ENCODE measurements around the gene HCFC2.
A peak's percentile ranks its signal among the peaks of the same experiment; 100 is the strongest.

The HCFC2 gene

GRCh38 chr12:104042580-104042979 is 21.8 kb upstream of the HCFC2 start:
- no peaks in the 10 kb centered on the region for H3K9me3 ChIP-seq (ENCODE audit: control insufficient read depth, insufficient read depth, low read depth, low read length)
- H3K4me1 ChIP-seq (ENCODE audit: control insufficient read depth, insufficient read depth, low read length) = no peaks in the 10 kb centered on the region
- H3K4me3 ChIP-seq (ENCODE audit: low read depth, low read length) = no peak overlapping the region
- H3K27ac ChIP-seq (ENCODE audit: extremely low read depth, low read depth, low read length) = no peak overlapping the region
- no peaks in the 10 kb centered on the region for H3K36me3 ChIP-seq (ENCODE audit: control insufficient read depth in 2 of 2, insufficient read depth in 1 of 2, low read length in 2 of 2)
- TF ChIP-seq KLF10 (tag by site-specific recombination; IDR thresholded peaks at IDR 0.05) = no peak
- no peak for TF ChIP-seq ZNF202 (tag by site-specific recombination; IDR thresholded peaks at IDR 0.05; ENCODE audit: borderline replicate concordance)
- no peak for TF ChIP-seq ZNF366 (tag by site-specific recombination; conservative IDR thresholded peaks at IDR 0.05)
- no peak for TF ChIP-seq BCL11A (tag by site-specific recombination; IDR thresholded peaks at IDR 0.05; ENCODE audit: low read depth)
- no peak for TF ChIP-seq ZFP3 (tag by site-specific recombination; IDR thresholded peaks at IDR 0.05; ENCODE audit: low read depth)
- peak; percentile 61 for TF ChIP-seq REST (tag by site-specific recombination; IDR thresholded peaks at IDR 0.05)
- ChIA-PET CTCF (no interaction called here), POLR2A (no interaction called here)

GRCh38 chr12:104044158-104044557 is 20.2 kb upstream of the HCFC2 start:
- Histone ChIP-seq H3K4me3 (ENCODE audit: low read depth, low read length) (no peak overlapping the region), H3K27ac (ENCODE audit: extremely low read depth, low read depth, low read length) (no peak overlapping the region), H3K4me1 (ENCODE audit: control insufficient read depth, insufficient read depth, low read length) (no peaks in the 10 kb centered on the region; the same call in 1 of the 2 replicates), H3K9me3 (ENCODE audit: control insufficient read depth, insufficient read depth, low read depth, low read length) (no peaks in the 10 kb centered on the region), H3K36me3 (ENCODE audit: control insufficient read depth in 2 of 2, insufficient read depth in 1 of 2, low read length in 2 of 2) (no peaks in the 10 kb centered on the region)
- CTCF ChIA-PET = no interaction called here
- POLR2A ChIA-PET = no interaction called here
- no peak for TF ChIP-seq PRDM1 (tag by site-specific recombination; IDR thresholded peaks at IDR 0.05)
- no peak for TF ChIP-seq ZNF155 (tag by site-specific recombination; IDR thresholded peaks at IDR 0.05)
- no peak for TF ChIP-seq ZNF324 (tag by site-specific recombination; IDR thresholded peaks at IDR 0.05)
- no peak for TF ChIP-seq ZNF624 (tag by site-specific recombination; IDR thresholded peaks at IDR 0.05)
- TF ChIP-seq ZNF132 (tag by site-specific recombination; IDR thresholded peaks at IDR 0.05; ENCODE audit: borderline replicate concordance) = no peak
- TF ChIP-seq ZNF629 (tag by site-specific recombination; IDR thresholded peaks at IDR 0.05) = no peak
- TF ChIP-seq ZNF654 (tag by site-specific recombination; IDR thresholded peaks at IDR 0.05; ENCODE audit: low read depth) = no peak
- TF ChIP-seq ZNF670 (tag by site-specific recombination; IDR thresholded peaks at IDR 0.05; ENCODE audit: low read depth) = no peak
- no peak for TF ChIP-seq ZNF530 (tag by site-specific recombination; IDR thresholded peaks at IDR 0.05; ENCODE audit: low read depth)
- no peak for TF ChIP-seq ZBTB20 (tag by site-specific recombination; IDR thresholded peaks at IDR 0.05)
- no peak for TF ChIP-seq ZNF223 (tag by site-specific recombination; IDR thresholded peaks at IDR 0.05)
- TF ChIP-seq ZNF473 (tag by site-specific recombination; IDR thresholded peaks at IDR 0.05) = no peak
- TF ChIP-seq ZNF148 (tag by site-specific recombination; IDR thresholded peaks at IDR 0.05; ENCODE audit: borderline replicate concordance) = no peak
- TF ChIP-seq ZNF518A (tag by site-specific recombination; conservative IDR thresholded peaks at IDR 0.05; ENCODE audit: low read depth) = no peak
- TF ChIP-seq ZNF239 (tag by site-specific recombination; IDR thresholded peaks at IDR 0.05) = no peak
- no peak for TF ChIP-seq HOXD13 (CRISPR knock-in tag; IDR thresholded peaks at IDR 0.05; ENCODE audit: borderline replicate concordance)
- TF ChIP-seq GLIS1 (tag by site-specific recombination; IDR thresholded peaks at IDR 0.05) = no peak
- no peak for TF ChIP-seq ZNF830 (tag by site-specific recombination; IDR thresholded peaks at IDR 0.05; ENCODE audit: low read depth)
- no peak for TF ChIP-seq ZBTB44 (tag by site-specific recombination; IDR thresholded peaks at IDR 0.05)
